H1 (cell line): ENCODE measurements around the gene ARHGAP8. TPM values are rescaled to one million over a fixed set of nuclear protein-coding genes. Genes with fewer than 3 reads are reported as not detected.

Experiments used
- CHD7 ChIP-seq: fragments of 300-600 bp; sonication (generic); IDR thresholded peaks from 2 replicates; pipeline ENCODE4 v1.7.1; 2012; ENCODE audit warnings: low read length, moderate library complexity, mild to moderate bottlenecking, inconsistent platforms; ENCODE audit not compliant: insufficient replicate concordance
- GTF2F1 ChIP-seq: IDR thresholded peaks from 2 replicates; pipeline ENCODE4 v1.6.1; 2012; ENCODE audit warnings: low read depth, low read length, improper control_type of control experiment, borderline replicate concordance
- polyA plus RNA-seq, 7 experiments: library from polyadenylated mRNA; depleted of rRNA in 3 of 7; stranded (reverse) in 5 of 7; unstranded in 2 of 7; fragments of >200 nt in 5 of 7; fragments of 200-250 nt in 2 of 7; gene quantifications; 1 replicate in 5 of 7; 2 replicates in 1 of 7; 4 replicates in 1 of 7; pipeline versions ENCODE4 v1.2.1 to v1.2.3, GENCODE V29; 2011 to 2013; ENCODE audit warnings: missing spikeins in 2 of 7, mixed read lengths in 2 of 7
- total RNA-seq: library from RNA; stranded (reverse); fragmentation: NEBNext Ultra II Directional; extraction: Animal tissue kit (Norgen Biotek cat#: 25700); gene quantifications from 2 replicates; pipeline ENCODE4 v1.2.1, GENCODE V29; 2021

ARHGAP8 gene
- total and polyA plus RNA-seq, 2 of the 8 experiments (the other 6 are each of a cell fraction or from before 2014, with no cell fraction given): 35.6 to 47.7 TPM

GRCh38 chr22:44783581-44783980 lies 31.2 kb downstream of the ARHGAP8 start (continued):
- TF ChIP-seq CHD7 (no peak), GTF2F1 (no peak)
